ENCODE results near the gene CTF1. TPM values are rescaled to one million over a fixed set of nuclear protein-coding genes. Genes with fewer than 3 reads are reported as not detected.

CTF1 gene, protein sequence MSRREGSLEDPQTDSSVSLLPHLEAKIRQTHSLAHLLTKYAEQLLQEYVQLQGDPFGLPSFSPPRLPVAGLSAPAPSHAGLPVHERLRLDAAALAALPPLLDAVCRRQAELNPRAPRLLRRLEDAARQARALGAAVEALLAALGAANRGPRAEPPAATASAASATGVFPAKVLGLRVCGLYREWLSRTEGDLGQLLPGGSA
- total RNA-seq = 10 to 100 TPM in 2 of 6 donors, 1 to 10 TPM in 4; 4.2 to 14.5 (median 7.1) TPM

DNA sequence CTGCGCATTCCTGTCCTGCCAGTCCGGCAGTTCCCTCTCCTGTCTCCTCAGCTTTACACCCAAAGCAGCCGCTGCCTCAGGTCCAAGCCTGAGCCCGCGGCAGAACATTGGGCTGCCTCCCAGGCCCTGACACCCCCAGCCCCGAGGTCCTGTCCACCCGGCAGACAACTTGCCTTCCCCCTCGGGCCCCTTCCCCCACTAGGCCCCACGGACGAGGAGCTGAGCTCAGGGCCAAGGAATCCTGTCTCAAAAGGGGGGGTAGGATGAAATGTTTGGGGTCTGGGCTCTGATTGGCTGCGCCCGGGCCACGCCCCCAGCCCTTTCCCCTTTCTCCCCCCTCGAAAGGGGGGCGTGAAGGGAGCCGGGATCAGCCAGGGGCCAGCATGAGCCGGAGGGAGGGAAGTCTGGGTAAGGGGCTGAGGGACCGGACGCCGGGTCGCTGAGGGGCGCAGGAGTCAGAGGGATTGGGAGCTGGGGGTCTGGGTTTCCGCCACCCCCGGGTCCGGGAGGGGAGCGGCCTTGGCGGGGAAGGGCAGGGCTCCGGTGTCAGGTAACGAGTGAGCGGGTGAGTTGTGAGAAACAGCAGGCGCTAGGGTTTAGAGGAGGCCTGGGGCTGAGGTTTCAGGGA is at the start of gene CTF1:
Gene CTF1, plus strand, starts transcription at position 354 of the 628 bp plus-strand sequence. Its CDS starts 30 bp downstream, at position 384.
- WGBS, 2 donors = 15 to 18% methylated on average over 17 to 30 of the region's 31 CpGs
- TF ChIP-seq POLR2A (IDR thresholded peaks at IDR 0.05) = peak in 2 of 4 donors; percentile 36 to 65
- peak; percentile 38 to 56 for TF ChIP-seq POLR2AphosphoS5 (IDR thresholded peaks at IDR 0.05)
- TF ChIP-seq, protein P1, sequence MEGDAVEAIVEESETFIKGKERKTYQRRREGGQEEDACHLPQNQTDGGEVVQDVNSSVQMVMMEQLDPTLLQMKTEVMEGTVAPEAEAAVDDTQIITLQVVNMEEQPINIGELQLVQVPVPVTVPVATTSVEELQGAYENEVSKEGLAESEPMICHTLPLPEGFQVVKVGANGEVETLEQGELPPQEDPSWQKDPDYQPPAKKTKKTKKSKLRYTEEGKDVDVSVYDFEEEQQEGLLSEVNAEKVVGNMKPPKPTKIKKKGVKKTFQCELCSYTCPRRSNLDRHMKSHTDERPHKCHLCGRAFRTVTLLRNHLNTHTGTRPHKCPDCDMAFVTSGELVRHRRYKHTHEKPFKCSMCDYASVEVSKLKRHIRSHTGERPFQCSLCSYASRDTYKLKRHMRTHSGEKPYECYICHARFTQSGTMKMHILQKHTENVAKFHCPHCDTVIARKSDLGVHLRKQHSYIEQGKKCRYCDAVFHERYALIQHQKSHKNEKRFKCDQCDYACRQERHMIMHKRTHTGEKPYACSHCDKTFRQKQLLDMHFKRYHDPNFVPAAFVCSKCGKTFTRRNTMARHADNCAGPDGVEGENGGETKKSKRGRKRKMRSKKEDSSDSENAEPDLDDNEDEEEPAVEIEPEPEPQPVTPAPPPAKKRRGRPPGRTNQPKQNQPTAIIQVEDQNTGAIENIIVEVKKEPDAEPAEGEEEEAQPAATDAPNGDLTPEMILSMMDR (IDR thresholded peaks at IDR 0.05) = peak in 1 of 6 experiments; percentile 4
- no peak for TF ChIP-seq EP300 (IDR thresholded peaks at IDR 0.05)
- peak within 1 kb of the TSS; percentile 18 to 62 (median 50) for H3K4me3 ChIP-seq
- H3K27me3 ChIP-seq = no peaks in the 10 kb centered on the region
- H3K9me3 ChIP-seq = no peaks in the 10 kb centered on the region
- H3K36me3 ChIP-seq = peaks cover 0 to 5% (median 0%) of the 10 kb centered on the region in 4 donors
- H3K4me1 ChIP-seq = peaks cover 28 to 53% (median 42%) of the 10 kb centered on the region in 4 donors
- H3K27ac ChIP-seq = peak within 1 kb of the TSS; percentile 95 to 99 (median 97)
- ATAC-seq (ENCODE audit: low FRiP score in 2 of 2) (peak; percentile 82 to 85), DNase-seq (peak; percentile 75 to 94)

DNA sequence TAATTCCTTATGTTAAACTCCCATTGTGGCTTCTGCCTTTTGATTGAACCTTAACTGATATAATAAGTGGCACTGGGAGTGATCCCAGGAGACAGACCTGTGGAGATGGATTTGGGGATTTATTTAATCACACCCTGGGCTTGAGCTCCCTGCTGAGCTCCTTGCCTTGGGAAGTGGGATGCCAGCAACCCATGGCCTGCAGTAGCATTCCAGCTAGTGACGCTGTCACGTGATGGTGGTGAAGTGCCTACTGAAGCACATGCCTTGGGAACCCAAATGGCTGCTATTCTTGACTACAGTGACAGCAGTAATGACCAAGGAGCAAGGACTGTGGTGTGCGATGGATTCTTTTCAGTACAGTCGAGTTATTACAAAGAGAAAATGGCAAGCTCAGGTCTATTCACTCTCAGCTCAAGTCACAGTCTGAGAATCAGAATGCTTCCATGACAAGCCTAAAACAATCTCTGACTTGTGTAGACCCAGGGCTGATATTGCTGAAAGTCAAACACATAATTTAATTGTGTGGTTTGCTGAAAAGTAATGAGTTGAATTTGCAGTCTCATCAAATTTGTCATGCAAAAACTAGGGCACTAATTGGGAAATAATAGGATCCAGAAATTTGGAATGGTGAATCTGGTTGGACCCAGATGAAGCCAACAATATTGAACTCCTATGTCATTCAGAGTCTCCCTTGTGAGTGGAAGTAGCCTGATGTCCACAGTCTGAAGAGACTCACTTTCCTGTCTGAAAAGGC is 49.6 kb upstream of the CTF1 start:
- H3K4me1 ChIP-seq = peaks cover 0 to 12% (median 5%) of the 10 kb centered on the region in 4 donors
- ATAC-seq (ENCODE audit: low FRiP score in 2 of 2) (no peak), DNase-seq (no peak)
- H3K4me3 ChIP-seq = no peak overlapping the region
- no peaks in the 10 kb centered on the region for H3K9me3 ChIP-seq
- peaks cover 0 to 3% (median 0%) of the 10 kb centered on the region in 4 donors for H3K36me3 ChIP-seq
- no peak for TF ChIP-seq EP300 (IDR thresholded peaks at IDR 0.05)
- no peak for TF ChIP-seq POLR2A (IDR thresholded peaks at IDR 0.05)
- TF ChIP-seq POLR2AphosphoS5 (IDR thresholded peaks at IDR 0.05) = no peak
- TF ChIP-seq, protein P1 (IDR thresholded peaks at IDR 0.05) = no peak
- H3K27ac ChIP-seq = no peak overlapping the region
- no peaks in the 10 kb centered on the region for H3K27me3 ChIP-seq
- 82 to 86% methylated on average over 4 of the region's 4 CpGs for WGBS, 2 donors

DNA sequence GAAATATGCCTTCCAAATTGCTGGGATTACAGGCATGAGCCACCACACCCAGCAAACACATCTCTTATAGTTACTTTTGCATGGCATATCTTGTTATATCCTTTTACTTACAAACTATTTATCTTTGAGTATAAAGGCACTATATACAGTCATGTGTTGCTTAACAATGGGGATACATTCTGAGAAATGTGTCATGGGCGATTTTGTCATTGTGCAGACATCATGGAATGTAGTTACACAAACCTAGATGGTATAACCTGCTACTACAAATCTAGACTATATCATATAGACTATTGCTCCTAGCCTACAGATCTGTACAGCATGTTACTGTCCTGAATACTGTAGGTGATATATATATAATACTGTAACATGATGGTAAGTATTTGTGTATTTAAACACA is 46.2 kb upstream of the CTF1 start:
- TF ChIP-seq POLR2A (IDR thresholded peaks at IDR 0.05) = no peak
- no peak for TF ChIP-seq POLR2AphosphoS5 (IDR thresholded peaks at IDR 0.05)
- TF ChIP-seq EP300 (IDR thresholded peaks at IDR 0.05) = no peak
- TF ChIP-seq, protein P1 (IDR thresholded peaks at IDR 0.05) = no peak

DNA sequence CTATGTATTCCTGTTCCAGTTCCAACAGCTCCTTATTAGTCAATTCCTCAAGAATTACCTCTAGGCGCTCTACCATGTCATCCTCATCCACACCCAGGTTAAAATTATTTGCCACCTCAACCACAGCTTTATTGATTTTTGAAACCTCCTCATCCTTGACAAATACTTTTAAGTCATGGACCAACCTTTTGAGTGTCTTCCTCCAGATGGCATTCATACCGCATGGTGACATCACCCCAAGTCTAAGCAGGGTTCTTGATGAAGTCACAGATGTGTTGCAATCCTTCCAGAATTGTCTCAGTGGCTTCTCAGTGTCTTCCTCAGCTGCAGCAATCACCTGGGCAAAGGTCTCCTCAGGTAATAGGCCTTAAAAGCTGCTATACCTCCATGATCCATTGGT is 42.7 kb upstream of the CTF1 start:
- Histone ChIP-seq H3K27ac (no peak overlapping the region), H3K4me1 (no peaks in the 10 kb centered on the region), H3K27me3 (no peaks in the 10 kb centered on the region), H3K4me3 (no peak overlapping the region), H3K9me3 (no peaks in the 10 kb centered on the region), H3K36me3 (peaks cover 0 to 17% (median 0%) of the 10 kb centered on the region in 4 donors)
- WGBS, 2 donors = 92 to 100% methylated on average over 2 of the region's 2 CpGs
- TF ChIP-seq, protein P1 (IDR thresholded peaks at IDR 0.05) = no peak
- TF ChIP-seq POLR2AphosphoS5 (IDR thresholded peaks at IDR 0.05) = no peak
- no peak for TF ChIP-seq EP300 (IDR thresholded peaks at IDR 0.05)
- ATAC-seq (ENCODE audit: low FRiP score in 2 of 2) = no peak
- no peak for DNase-seq

More for the DNA sequence above, 46.2 kb upstream of the CTF1 start:
- WGBS, 2 donors = 67 to 94% methylated on average over 1 of the region's 1 CpG
- ATAC-seq (ENCODE audit: low FRiP score in 2 of 2) = no peak
- no peak overlapping the region for H3K4me3 ChIP-seq
- H3K27me3 ChIP-seq = no peaks in the 10 kb centered on the region
- no peak for DNase-seq
- H3K4me1 ChIP-seq = peaks cover 0 to 4% (median under 1%) of the 10 kb centered on the region in 4 donors
- H3K36me3 ChIP-seq = peaks cover 0 to 14% (median 0%) of the 10 kb centered on the region in 4 donors
- no peaks in the 10 kb centered on the region for H3K9me3 ChIP-seq
- no peak overlapping the region for H3K27ac ChIP-seq
